HG03521 (cell line): ENCODE measurements around the gene HECTD2.
"Not testable (repeated sequence)": the region's sequence is repeated elsewhere in the genome, so short reads cannot be mapped to it uniquely, and the experiment has no call there.

ENCODE experiments used
- ATAC-seq: cut with Tn5 transposase; IDR thresholded peaks from one replicate; pipeline ENCODE4 v1.9.1; 2021; ENCODE audit warnings: mild to moderate bottlenecking, moderate library complexity; ENCODE audit not compliant: unreplicated experiment

The HECTD2 gene

GRCh38 chr10:91560827-91561226 is 150.7 kb downstream of the HECTD2 start:
- ATAC-seq = not testable (repeated sequence)

GRCh38 chr10:91562839-91563581 is 152.9 kb downstream of the HECTD2 start:
- no peak for ATAC-seq

- no peak for ATAC-seq
These were observed 153.9 kb downstream of the HECTD2 start for GRCh38 chr10:91564026-91564425.
